DND-41 (cell line): Measurements from ENCODE around the gene SART3.

ENCODE experiments used
- ATAC-seq: fragments of 200-7000 bp; cut with Tn5 transposase; 3 replicates; pipeline ENCODE4 v1.9.1; 2021; ENCODE audit warnings: low read depth; ENCODE audit not compliant: insufficient read depth
- DNase-seq: peaks from one replicate; pipeline ENCODE4 v3.0.0-alpha.2; 2020
- H2AFZ ChIP-seq: 2 replicates; pipeline ENCODE4 v1.6.0; 2012; ENCODE audit warnings: low read depth, low read length
- H3K27ac ChIP-seq: 2 replicates; pipeline ENCODE4 v1.5.1; 2012; ENCODE audit warnings: low read length, inconsistent platforms
- H3K27me3 ChIP-seq: fragments of 200-600 bp; sonication (generic); 2 replicates; pipeline ENCODE4 v1.6.0; 2012; ENCODE audit warnings: low read length, mild to moderate bottlenecking, inconsistent platforms; ENCODE audit not compliant: insufficient read depth, poor library complexity
- H3K36me3 ChIP-seq: 2 replicates; pipeline ENCODE4 v1.5.1; 2012; ENCODE audit warnings: low read length, inconsistent platforms; ENCODE audit not compliant: insufficient read depth
- H3K4me1 ChIP-seq: 2 replicates; pipeline ENCODE4 v1.5.1; 2012; ENCODE audit warnings: mild to moderate bottlenecking, low read length; ENCODE audit not compliant: insufficient read depth
- H3K4me2 ChIP-seq: 2 replicates; pipeline ENCODE4 v1.6.0; 2012; ENCODE audit warnings: mild to moderate bottlenecking, moderate library complexity, low read length, inconsistent platforms; ENCODE audit not compliant: insufficient read depth
- H3K4me3 ChIP-seq, 2 experiments: fragments of 200-600 bp in 1 of 2; shearing (Covaris generic) in 1 of 2; 2 replicates each; pipeline ENCODE4 v1.5.1; 2012 to 2016; ENCODE audit warnings: inconsistent platforms in 2 of 2, low read length in 2 of 2, mild to moderate bottlenecking in 2 of 2, low read depth in 1 of 2, moderate library complexity in 1 of 2
- H3K79me2 ChIP-seq: 2 replicates; pipeline ENCODE4 v1.6.0; 2012; ENCODE audit warnings: low read length, inconsistent platforms; ENCODE audit not compliant: insufficient read depth
- H3K9ac ChIP-seq: 2 replicates; pipeline ENCODE4 v1.6.0; 2012; ENCODE audit warnings: low read depth, mild to moderate bottlenecking, inconsistent platforms, low read length, moderate library complexity
- H3K9me3 ChIP-seq: 2 replicates; pipeline ENCODE4 v1.5.1; 2012; ENCODE audit warnings: low read length, moderate library complexity, mild to moderate bottlenecking, inconsistent platforms; ENCODE audit not compliant: insufficient read depth, severe bottlenecking
- H4K20me1 ChIP-seq: 2 replicates; pipeline ENCODE4 v1.6.0; 2012; ENCODE audit warnings: low read length; ENCODE audit not compliant: insufficient read depth
- CTCF ChIP-seq: IDR thresholded peaks from 2 replicates; pipeline ENCODE4 v1.5.1; 2012; ENCODE audit warnings: borderline replicate concordance, low read length, moderate library complexity, mild to moderate bottlenecking; ENCODE audit not compliant: poor library complexity, severe bottlenecking; ENCODE audit errors: extremely low read depth
- EZH2 ChIP-seq: IDR thresholded peaks from 3 replicates; pipeline ENCODE4 v1.6.1; 2012; ENCODE audit warnings: borderline replicate concordance, low read depth, mild to moderate bottlenecking, moderate library complexity, low read length, inconsistent platforms; ENCODE audit not compliant: severe bottlenecking

Gene SART3

GRCh38 chr12:108477055-108477880, 83.7 kb downstream of the SART3 start:
- Histone ChIP-seq H3K9ac (no peak overlapping the region), H3K4me2 (no peak overlapping the region), H4K20me1 (no peaks in the 10 kb centered on the region), H3K27ac (no peak overlapping the region), H3K79me2 (no peaks in the 10 kb centered on the region), H3K4me3 (no peak overlapping the region), H3K36me3 (no peaks in the 10 kb centered on the region), H3K9me3 (no peaks in the 10 kb centered on the region), H3K4me1 (no peaks in the 10 kb centered on the region), H2AFZ (no peak overlapping the region), H3K27me3 (no peaks in the 10 kb centered on the region)
- TF ChIP-seq CTCF (no peak), EZH2 (no peak)
- no peak for ATAC-seq
- DNase-seq = no peak

GRCh38 chr12:108475396-108475795, 85.6 kb downstream of the SART3 start:
- TF ChIP-seq CTCF = no peak
- TF ChIP-seq EZH2 = no peak
- no peak overlapping the region for H2AFZ ChIP-seq
- no peaks in the 10 kb centered on the region for H3K9me3 ChIP-seq
- no peak overlapping the region for H3K27ac ChIP-seq
- DNase-seq (no peak), ATAC-seq (no peak)
- H4K20me1 ChIP-seq = no peaks in the 10 kb centered on the region
- H3K27me3 ChIP-seq = no peaks in the 10 kb centered on the region
- H3K79me2 ChIP-seq = no peaks in the 10 kb centered on the region
- no peak overlapping the region for H3K4me2 ChIP-seq
- no peaks in the 10 kb centered on the region for H3K36me3 ChIP-seq
- H3K4me3 ChIP-seq = no peak overlapping the region
- H3K4me1 ChIP-seq = no peaks in the 10 kb centered on the region
- no peak overlapping the region for H3K9ac ChIP-seq

GRCh38 chr12:108473400-108474055, 87.4 kb downstream of the SART3 start:
- TF ChIP-seq EZH2 = no peak
- no peak for TF ChIP-seq CTCF
- H3K4me1 ChIP-seq = no peaks in the 10 kb centered on the region
- no peak overlapping the region for H3K4me2 ChIP-seq
- no peak overlapping the region for H3K9ac ChIP-seq
- no peak for ATAC-seq
- no peaks in the 10 kb centered on the region for H3K36me3 ChIP-seq
- H3K9me3 ChIP-seq = no peaks in the 10 kb centered on the region
- H3K4me3 ChIP-seq = no peak overlapping the region
- no peaks in the 10 kb centered on the region for H4K20me1 ChIP-seq
- no peaks in the 10 kb centered on the region for H3K79me2 ChIP-seq
- H2AFZ ChIP-seq = no peak overlapping the region
- no peak overlapping the region for H3K27ac ChIP-seq
- no peak for DNase-seq
- no peaks in the 10 kb centered on the region for H3K27me3 ChIP-seq
